Immature natural killer cell (primary cell): ENCODE results near the gene HAX1. TPM values are rescaled to one million over a fixed set of nuclear protein-coding genes. Genes with fewer than 3 reads are reported as not detected.
"Not testable (repeated sequence)": the region's sequence is repeated elsewhere in the genome, so short reads cannot be mapped to it uniquely, and the experiment has no call there.

Experiments used
- DNase-seq, 3 donors: peaks; one replicate each; pipeline ENCODE4 v3.0.0; 2022; ENCODE audit warnings: mixed read lengths in 1 of 3
- H3K27ac Mint-ChIP-seq, 6 donors: one replicate each; pipeline ENCODE4 v1.8.0; 2020; ENCODE audit warnings: mixed read lengths in 6 of 6, mild to moderate bottlenecking in 5 of 6, inconsistent platforms in 4 of 6, moderate library complexity in 3 of 6
- H3K27me3 Mint-ChIP-seq, 3 donors: one replicate each; pipeline ENCODE4 v1.8.0; 2020 to 2021; ENCODE audit warnings: low read depth in 3 of 3, mild to moderate bottlenecking in 3 of 3, mixed read lengths in 3 of 3, moderate library complexity in 3 of 3, inconsistent platforms in 1 of 3
- H3K36me3 Mint-ChIP-seq, 3 donors: one replicate each; pipeline ENCODE4 v1.8.0; 2020; ENCODE audit warnings: mixed read lengths in 3 of 3, inconsistent platforms in 2 of 3, mild to moderate bottlenecking in 2 of 3
- H3K4me1 Mint-ChIP-seq, 2 donors: one replicate each; pipeline ENCODE4 v1.8.0; 2020; ENCODE audit warnings: inconsistent platforms in 2 of 2, mild to moderate bottlenecking in 2 of 2, mixed read lengths in 2 of 2, moderate library complexity in 1 of 2
- H3K4me3 Mint-ChIP-seq, 5 donors: one replicate each; pipeline ENCODE4 v1.8.0; 2020; ENCODE audit warnings: mild to moderate bottlenecking in 5 of 5, mixed read lengths in 5 of 5, inconsistent platforms in 3 of 5, moderate library complexity in 3 of 5
- H3K9me3 Mint-ChIP-seq, 6 donors: one replicate each; pipeline ENCODE4 v1.8.0; 2020; ENCODE audit warnings: mild to moderate bottlenecking in 6 of 6, mixed read lengths in 6 of 6, inconsistent platforms in 4 of 6, moderate library complexity in 3 of 6
- polyA plus RNA-seq, 3 donors: library from polyadenylated mRNA; unstranded; fragments of 300-500 nt; fragmentation: Illumina TruSeq; gene quantifications; one replicate each; pipeline ENCODE4 v1.2.3, GENCODE V29; 2021

HAX1 gene
- polyA plus RNA-seq, 3 donors from 2014 or later = 119 to 207 (median 139) TPM

GRCh38 chr1:154256686-154257085 is 15.7 kb upstream of the HAX1 start:
- peaks cover 32 to 64% (median 48%) of the 10 kb centered on the region in 3 donors for H3K36me3 Mint-ChIP-seq
- H3K27me3 Mint-ChIP-seq = no peaks in the 10 kb centered on the region
- H3K4me1 Mint-ChIP-seq = no peaks in the 10 kb centered on the region
- peak overlapping the region in 2 of 6 donors; percentile 6 to 43 for H3K27ac Mint-ChIP-seq
- no peak overlapping the region for H3K4me3 Mint-ChIP-seq
- DNase-seq = no peak
- no peaks in the 10 kb centered on the region for H3K9me3 Mint-ChIP-seq

- Mint-ChIP-seq H3K4me1 (no peaks in the 10 kb centered on the region), H3K27me3 (no peaks in the 10 kb centered on the region), H3K36me3 (peaks cover 29 to 75% (median 45%) of the 10 kb centered on the region in 3 donors), H3K9me3 (no peaks in the 10 kb centered on the region), H3K27ac (no peak overlapping the region), H3K4me3 (no peak overlapping the region)
- DNase-seq = no peak
Measured at GRCh38 chr1:154258784-154259183, 13.6 kb upstream of the HAX1 start.

- DNase-seq = no peak
- peak overlapping the region in 1 of 6 donors; percentile 13 for H3K27ac Mint-ChIP-seq
- no peak overlapping the region for H3K4me3 Mint-ChIP-seq
- H3K9me3 Mint-ChIP-seq = no peaks in the 10 kb centered on the region
- no peaks in the 10 kb centered on the region for H3K27me3 Mint-ChIP-seq
- H3K4me1 Mint-ChIP-seq = peaks cover 0 to 4% of the 10 kb centered on the region in 2 donors
- peaks cover 27 to 68% (median 32%) of the 10 kb centered on the region in 3 donors for H3K36me3 Mint-ChIP-seq
Measured at GRCh38 chr1:154260127-154260526, 12.3 kb upstream of the HAX1 start.

- Mint-ChIP-seq H3K27ac (peak overlapping the region; percentile 26 to 72 (median 62)), H3K36me3 (peaks cover 7 to 41% (median 9%) of the 10 kb centered on the region in 3 donors), H3K27me3 (no peaks in the 10 kb centered on the region), H3K4me1 (peaks cover 2 to 4% of the 10 kb centered on the region in 2 donors), H3K9me3 (no peaks in the 10 kb centered on the region), H3K4me3 (no peak overlapping the region)
- no peak for DNase-seq
Measured at GRCh38 chr1:154263465-154264332, 8.7 kb upstream of the HAX1 start.

- Mint-ChIP-seq H3K36me3 (peaks cover 7 to 45% (median 12%) of the 10 kb centered on the region in 3 donors), H3K4me1 (peaks cover 2 to 4% of the 10 kb centered on the region in 2 donors), H3K9me3 (no peaks in the 10 kb centered on the region), H3K27me3 (no peaks in the 10 kb centered on the region), H3K4me3 (no peak overlapping the region), H3K27ac (peak overlapping the region in 5 of 6 donors; percentile 45 to 72 (median 68))
- no peak for DNase-seq
Measured at GRCh38 chr1:154264454-154264853, 8.0 kb upstream of the HAX1 start.

GRCh38 chr1:154265586-154265985 is 6.8 kb upstream of the HAX1 start:
- Mint-ChIP-seq H3K9me3 (no peaks in the 10 kb centered on the region), H3K36me3 (peaks cover 4 to 36% (median 7%) of the 10 kb centered on the region in 3 donors), H3K4me3 (no peak overlapping the region), H3K4me1 (peaks cover 2 to 4% of the 10 kb centered on the region in 2 donors), H3K27ac (peak overlapping the region; percentile 37 to 79 (median 68)), H3K27me3 (no peaks in the 10 kb centered on the region)
- DNase-seq = no peak

GRCh38 chr1:154270833-154271232 is 1.6 kb upstream of the HAX1 start:
- Mint-ChIP-seq H3K36me3 (peaks cover 5 to 18% (median 13%) of the 10 kb centered on the region in 3 donors), H3K27me3 (peaks cover 7 to 17% (median 8%) of the 10 kb centered on the region in 3 donors), H3K27ac (peak overlapping the region; percentile 88 to 99 (median 96)), H3K9me3 (no peaks in the 10 kb centered on the region), H3K4me1 (peaks cover 33 to 36% of the 10 kb centered on the region in 2 donors), H3K4me3 (peak overlapping the region; percentile 59 to 96 (median 66))
- DNase-seq = no peak

GRCh38 chr1:154272999-154273563 is 652 bp downstream of the HAX1 start:
- Mint-ChIP-seq H3K4me3 (peak overlapping the region; percentile 95 to 97 (median 96)), H3K9me3 (no peaks in the 10 kb centered on the region), H3K27me3 (peaks cover 7 to 17% (median 8%) of the 10 kb centered on the region in 3 donors), H3K4me1 (peaks cover 33 to 36% of the 10 kb centered on the region in 2 donors), H3K27ac (peak overlapping the region; percentile 96 to 99 (median 98)), H3K36me3 (peaks cover 5 to 18% (median 13%) of the 10 kb centered on the region in 3 donors)
- no peak for DNase-seq

GRCh38 chr1:154276797-154277196 is 4.4 kb downstream of the HAX1 start:
- H3K4me1 Mint-ChIP-seq = peaks cover 24 to 25% of the 10 kb centered on the region in 2 donors
- H3K9me3 Mint-ChIP-seq = peaks cover 0 to 1% (median 0%) of the 10 kb centered on the region in 6 donors
- no peak overlapping the region for H3K27ac Mint-ChIP-seq
- peaks cover 0 to 10% (median 7%) of the 10 kb centered on the region in 3 donors for H3K36me3 Mint-ChIP-seq
- no peak overlapping the region for H3K4me3 Mint-ChIP-seq
- DNase-seq = peak in 1 of 3 donors; percentile 18
- H3K27me3 Mint-ChIP-seq = peaks cover 7 to 12% (median 8%) of the 10 kb centered on the region in 3 donors

GRCh38 chr1:154287591-154287990 is 15.2 kb downstream of the HAX1 start:
- H3K27me3 Mint-ChIP-seq, H3K4me3 Mint-ChIP-seq, H3K36me3 Mint-ChIP-seq, H3K4me1 Mint-ChIP-seq, DNase-seq, H3K27ac Mint-ChIP-seq, H3K9me3 Mint-ChIP-seq: not testable (repeated sequence)

- Mint-ChIP-seq H3K9me3 (peaks cover 0 to 6% (median 0%) of the 10 kb centered on the region in 6 donors), H3K36me3 (peaks cover 0 to 5% (median 0%) of the 10 kb centered on the region in 3 donors), H3K4me3 (no peak overlapping the region), H3K4me1 (no peaks in the 10 kb centered on the region), H3K27me3 (peaks cover 4 to 8% (median 4%) of the 10 kb centered on the region in 3 donors), H3K27ac (no peak overlapping the region)
- DNase-seq = no peak
Measured at GRCh38 chr1:154288661-154289060, 16.2 kb downstream of the HAX1 start.

- Mint-ChIP-seq H3K4me1 (no peaks in the 10 kb centered on the region), H3K36me3 (peaks cover 4 to 15% (median 4%) of the 10 kb centered on the region in 3 donors), H3K27me3 (peaks cover 4 to 12% (median 4%) of the 10 kb centered on the region in 3 donors), H3K9me3 (peaks cover 13 to 23% (median 14%) of the 10 kb centered on the region in 6 donors), H3K27ac (no peak overlapping the region), H3K4me3 (no peak overlapping the region)
- DNase-seq = no peak
Measured at GRCh38 chr1:154290921-154291320, 18.5 kb downstream of the HAX1 start.

GRCh38 chr1:154295408-154296235 is 23.2 kb downstream of the HAX1 start:
- H3K4me1 Mint-ChIP-seq = no peaks in the 10 kb centered on the region
- H3K9me3 Mint-ChIP-seq = peaks cover 13 to 24% (median 16%) of the 10 kb centered on the region in 6 donors
- DNase-seq = no peak
- H3K27me3 Mint-ChIP-seq = peaks cover 2 to 7% (median 2%) of the 10 kb centered on the region in 3 donors
- peaks cover 4 to 15% (median 4%) of the 10 kb centered on the region in 3 donors for H3K36me3 Mint-ChIP-seq
- H3K4me3 Mint-ChIP-seq = no peak overlapping the region
- no peak overlapping the region for H3K27ac Mint-ChIP-seq
